NAMALWA (cell line): ENCODE data around the gene ELP5.

Experiments
- DNase-seq: peaks from one replicate; pipeline ENCODE4 v3.0.0-alpha.2; 2015; ENCODE audit warnings: low spot score

ELP5 gene

GRCh38 chr17:7252176-7253043, at the start of gene ELP5:
TSS of gene ELP5 (plus strand) at chr17:7252215. CDS start at chr17:7252551, 336 bp downstream.
- peak; percentile 90 for DNase-seq

- no peak for DNase-seq
Observed at GRCh38 chr17:7203391-7203790, 48.6 kb upstream of the ELP5 start.

- no peak for DNase-seq
Observed at GRCh38 chr17:7204336-7204735, 47.7 kb upstream of the ELP5 start.

GRCh38 chr17:7204828-7205461, 47.1 kb upstream of the ELP5 start:
- peak; percentile 93 for DNase-seq

GRCh38 chr17:7205561-7205960, 46.5 kb upstream of the ELP5 start:
- no peak for DNase-seq

GRCh38 chr17:7207120-7208001, 44.7 kb upstream of the ELP5 start:
- no peak for DNase-seq

GRCh38 chr17:7208027-7208571, 43.9 kb upstream of the ELP5 start:
- no peak for DNase-seq

GRCh38 chr17:7208754-7209460, 43.1 kb upstream of the ELP5 start:
- DNase-seq = no peak

- no peak for DNase-seq
Observed at GRCh38 chr17:7211491-7212273, 40.3 kb upstream of the ELP5 start.

GRCh38 chr17:7213895-7214299, 38.1 kb upstream of the ELP5 start:
- DNase-seq = peak; percentile 81

- peak; percentile 96 for DNase-seq
Observed at GRCh38 chr17:7214300-7215135, 37.5 kb upstream of the ELP5 start.

GRCh38 chr17:7215136-7215638, 36.8 kb upstream of the ELP5 start:
- DNase-seq = no peak

GRCh38 chr17:7215652-7216180, 36.3 kb upstream of the ELP5 start:
- DNase-seq = peak; percentile 26

GRCh38 chr17:7216242-7217112, 35.5 kb upstream of the ELP5 start:
- DNase-seq = no peak

GRCh38 chr17:7217113-7217987, 34.7 kb upstream of the ELP5 start:
- peak; percentile 55 for DNase-seq

- DNase-seq = peak; percentile 13
Observed at GRCh38 chr17:7218166-7218565, 33.8 kb upstream of the ELP5 start.

GRCh38 chr17:7218758-7219157, 33.3 kb upstream of the ELP5 start:
- no peak for DNase-seq
